Muscle layer of colon (tissue), 2 donors: ENCODE results near the gene CELF4.

Experiments used
- H3K27ac ChIP-seq: one replicate; pipeline ENCODE4 v1.7.0; 2013; ENCODE audit warnings: low read depth, mild to moderate bottlenecking, low read length, moderate library complexity
- H3K27me3 ChIP-seq, 2 donors: one replicate each; pipeline ENCODE4 v1.7.0; 2013; ENCODE audit warnings: low read length in 2 of 2, mild to moderate bottlenecking in 2 of 2; ENCODE audit not compliant: insufficient read depth in 2 of 2, control insufficient read depth in 1 of 2
- H3K36me3 ChIP-seq: one replicate; pipeline ENCODE4 v1.7.0; 2013; ENCODE audit warnings: mild to moderate bottlenecking, low read length; ENCODE audit not compliant: insufficient read depth
- H3K4me1 ChIP-seq: one replicate; pipeline ENCODE4 v1.7.0; 2013; ENCODE audit warnings: mild to moderate bottlenecking, low read length; ENCODE audit not compliant: insufficient read depth
- H3K4me3 ChIP-seq, 2 donors: one replicate each; pipeline ENCODE4 v1.7.0; 2013; ENCODE audit warnings: low read length in 2 of 2, low read depth in 1 of 2, mild to moderate bottlenecking in 1 of 2, moderate library complexity in 1 of 2
- H3K9ac ChIP-seq: one replicate; pipeline ENCODE4 v1.7.0; 2013; ENCODE audit warnings: low read length
- H3K9me3 ChIP-seq: one replicate; pipeline ENCODE4 v1.7.0; 2013; ENCODE audit warnings: mild to moderate bottlenecking, low read length
- donor health status: abdominal sarcoma.
- donor health status: Adenocarcinoma of cecum.

Gene CELF4

GRCh38 chr18:37533647-37534584 is 31.7 kb downstream of the CELF4 start:
- Histone ChIP-seq H3K9ac (no peak overlapping the region), H3K27ac (no peak overlapping the region), H3K36me3 (no peaks in the 10 kb centered on the region), H3K27me3 (peaks cover 7 to 14% of the 10 kb centered on the region in 2 donors), H3K9me3 (no peaks in the 10 kb centered on the region), H3K4me3 (no peak overlapping the region), H3K4me1 (no peaks in the 10 kb centered on the region)

- Histone ChIP-seq H3K27ac (no peak overlapping the region), H3K4me3 (no peak overlapping the region), H3K36me3 (no peaks in the 10 kb centered on the region), H3K9ac (no peak overlapping the region), H3K9me3 (no peaks in the 10 kb centered on the region), H3K4me1 (no peaks in the 10 kb centered on the region), H3K27me3 (peaks cover 0 to 4% of the 10 kb centered on the region in 2 donors)
Observed at GRCh38 chr18:37532917-37533316, 32.7 kb downstream of the CELF4 start.

GRCh38 chr18:37529863-37530262 is 35.7 kb downstream of the CELF4 start:
- Histone ChIP-seq H3K4me1 (no peaks in the 10 kb centered on the region), H3K27ac (no peak overlapping the region), H3K9ac (no peak overlapping the region), H3K27me3 (peaks cover 5 to 6% of the 10 kb centered on the region in 2 donors), H3K36me3 (no peaks in the 10 kb centered on the region), H3K9me3 (no peaks in the 10 kb centered on the region), H3K4me3 (no peak overlapping the region)

- Histone ChIP-seq H3K27me3 (peaks cover 5 to 12% of the 10 kb centered on the region in 2 donors), H3K9me3 (no peaks in the 10 kb centered on the region), H3K36me3 (no peaks in the 10 kb centered on the region), H3K27ac (no peak overlapping the region), H3K4me3 (no peak overlapping the region), H3K4me1 (no peaks in the 10 kb centered on the region), H3K9ac (no peak overlapping the region)
Observed at GRCh38 chr18:37529296-37529695, 36.3 kb downstream of the CELF4 start.

- Histone ChIP-seq H3K9ac (no peak overlapping the region), H3K36me3 (no peaks in the 10 kb centered on the region), H3K9me3 (no peaks in the 10 kb centered on the region), H3K4me3 (no peak overlapping the region), H3K27me3 (peaks cover 5 to 14% of the 10 kb centered on the region in 2 donors), H3K27ac (no peak overlapping the region), H3K4me1 (no peaks in the 10 kb centered on the region)
Observed at GRCh38 chr18:37527395-37527794, 38.2 kb downstream of the CELF4 start.

- Histone ChIP-seq H3K9me3 (no peaks in the 10 kb centered on the region), H3K4me3 (no peak overlapping the region), H3K9ac (no peak overlapping the region), H3K27ac (no peak overlapping the region), H3K27me3 (peaks cover 5 to 14% of the 10 kb centered on the region in 2 donors), H3K36me3 (no peaks in the 10 kb centered on the region), H3K4me1 (no peaks in the 10 kb centered on the region)
Observed at GRCh38 chr18:37525262-37525585, 40.4 kb downstream of the CELF4 start.

- no peaks in the 10 kb centered on the region for H3K4me1 ChIP-seq
- H3K9ac ChIP-seq = no peak overlapping the region
- H3K4me3 ChIP-seq = no peak overlapping the region
- H3K9me3 ChIP-seq = no peaks in the 10 kb centered on the region
- H3K27ac ChIP-seq = no peak overlapping the region
- peaks cover 5 to 14% of the 10 kb centered on the region in 2 donors for H3K27me3 ChIP-seq
- no peaks in the 10 kb centered on the region for H3K36me3 ChIP-seq
Observed at GRCh38 chr18:37524498-37525261, 40.9 kb downstream of the CELF4 start.

- H3K4me1 ChIP-seq = no peaks in the 10 kb centered on the region
- no peaks in the 10 kb centered on the region for H3K9me3 ChIP-seq
- H3K4me3 ChIP-seq = no peak overlapping the region
- peaks cover 5 to 14% of the 10 kb centered on the region in 2 donors for H3K27me3 ChIP-seq
- no peaks in the 10 kb centered on the region for H3K36me3 ChIP-seq
- H3K9ac ChIP-seq = no peak overlapping the region
- H3K27ac ChIP-seq = no peak overlapping the region
Observed at GRCh38 chr18:37524139-37524497, 41.5 kb downstream of the CELF4 start.

- Histone ChIP-seq H3K27ac (no peak overlapping the region), H3K4me3 (no peak overlapping the region), H3K9me3 (no peaks in the 10 kb centered on the region), H3K36me3 (no peaks in the 10 kb centered on the region), H3K9ac (no peak overlapping the region), H3K4me1 (no peaks in the 10 kb centered on the region), H3K27me3 (peaks cover 5 to 14% of the 10 kb centered on the region in 2 donors)
Observed at GRCh38 chr18:37521510-37522465, 43.8 kb downstream of the CELF4 start.

- Histone ChIP-seq H3K36me3 (no peaks in the 10 kb centered on the region), H3K9me3 (no peaks in the 10 kb centered on the region)
Observed at GRCh38 chr18:37520508-37520907, 45.1 kb downstream of the CELF4 start.

More at GRCh38 chr18:37520508-37520907, 45.1 kb downstream of the CELF4 start:
- Histone ChIP-seq H3K4me3 (no peak overlapping the region), H3K9ac (no peak overlapping the region), H3K27ac (no peak overlapping the region), H3K27me3 (peaks cover 5 to 14% of the 10 kb centered on the region in 2 donors), H3K4me1 (no peaks in the 10 kb centered on the region)
